Astrocyte of the hippocampus (primary cell): ENCODE data around the gene FILIP1L.
A peak's percentile ranks its signal among the peaks of the same experiment; 100 is the strongest.

ENCODE experiments used
- DNase-seq: peaks from one replicate; pipeline ENCODE4 v3.0.0; 2011; ENCODE audit warnings: low read depth, low spot score

The FILIP1L gene

GRCh38 chr3:100114413-100115030 is at the start of gene FILIP1L:
TSS of gene FILIP1L (minus strand) at chr3:100114501.
- DNase-seq, result no peak

- DNase-seq, result no peak
These were observed 49.5 kb upstream of the FILIP1L start for GRCh38 chr3:100163787-100164186.

- no peak for DNase-seq
These were observed 46.2 kb upstream of the FILIP1L start for GRCh38 chr3:100160521-100160920.

GRCh38 chr3:100159331-100160153 is 45.2 kb upstream of the FILIP1L start:
- DNase-seq, result peak; percentile 15

- DNase-seq, result no peak
These were observed 44.6 kb upstream of the FILIP1L start for GRCh38 chr3:100158918-100159330.

GRCh38 chr3:100157685-100158084 is 43.4 kb upstream of the FILIP1L start:
- no peak for DNase-seq

- no peak for DNase-seq
These were observed 41.3 kb upstream of the FILIP1L start for GRCh38 chr3:100155590-100155989.

GRCh38 chr3:100155128-100155527 is 40.8 kb upstream of the FILIP1L start:
- no peak for DNase-seq

- DNase-seq, result no peak
These were observed 39.9 kb upstream of the FILIP1L start for GRCh38 chr3:100154171-100154570.

- DNase-seq, result no peak
These were observed 36.9 kb upstream of the FILIP1L start for GRCh38 chr3:100151024-100151707.

- no peak for DNase-seq
These were observed 36.2 kb upstream of the FILIP1L start for GRCh38 chr3:100150473-100150872.

- no peak for DNase-seq
These were observed 35.6 kb upstream of the FILIP1L start for GRCh38 chr3:100149713-100150415.

GRCh38 chr3:100149130-100149529 is 34.8 kb upstream of the FILIP1L start:
- no peak for DNase-seq

- DNase-seq, result no peak
These were observed 30.1 kb upstream of the FILIP1L start for GRCh38 chr3:100144255-100144866.

GRCh38 chr3:100141586-100141985 is 27.3 kb upstream of the FILIP1L start:
- no peak for DNase-seq

- DNase-seq, result no peak
These were observed 26.7 kb upstream of the FILIP1L start for GRCh38 chr3:100140976-100141375.

GRCh38 chr3:100136921-100137320 is 22.6 kb upstream of the FILIP1L start:
- peak; percentile 7 for DNase-seq

- DNase-seq, result no peak
These were observed 16.9 kb upstream of the FILIP1L start for GRCh38 chr3:100131241-100131640.

- no peak for DNase-seq
These were observed 15.6 kb upstream of the FILIP1L start for GRCh38 chr3:100129941-100130340.

GRCh38 chr3:100128565-100128964 is 14.3 kb upstream of the FILIP1L start:
- no peak for DNase-seq

- no peak for DNase-seq
These were observed 13.5 kb upstream of the FILIP1L start for GRCh38 chr3:100127792-100128191.
